GDM1 (cell line): Measurements from ENCODE around the gene GAMT.

ENCODE experiments used
- DNase-seq: peaks from one replicate; lab custom pipeline; 2025; lab: John Stamatoyannopoulos, UW

GAMT gene

DNA sequence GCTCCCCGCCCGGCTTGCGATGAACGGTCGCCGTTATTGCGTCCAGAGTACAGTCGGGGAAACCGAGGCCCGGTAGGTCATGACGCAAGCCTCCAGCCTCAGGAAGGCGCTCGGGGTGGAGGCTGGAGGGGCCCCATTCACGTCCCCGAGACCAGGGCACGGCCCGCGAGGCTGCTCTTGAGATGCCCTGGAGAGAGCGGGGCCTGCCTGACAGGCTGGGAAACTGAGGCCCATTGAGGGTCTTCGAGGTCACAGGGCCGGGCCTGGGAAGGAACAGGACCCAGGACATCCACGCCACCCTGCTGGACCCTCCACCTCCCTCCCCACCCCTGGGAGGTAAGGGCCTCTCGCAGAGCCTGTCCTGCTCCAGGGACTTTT, 17.3 kb downstream of the GAMT start:
- no peak for DNase-seq

DNA sequence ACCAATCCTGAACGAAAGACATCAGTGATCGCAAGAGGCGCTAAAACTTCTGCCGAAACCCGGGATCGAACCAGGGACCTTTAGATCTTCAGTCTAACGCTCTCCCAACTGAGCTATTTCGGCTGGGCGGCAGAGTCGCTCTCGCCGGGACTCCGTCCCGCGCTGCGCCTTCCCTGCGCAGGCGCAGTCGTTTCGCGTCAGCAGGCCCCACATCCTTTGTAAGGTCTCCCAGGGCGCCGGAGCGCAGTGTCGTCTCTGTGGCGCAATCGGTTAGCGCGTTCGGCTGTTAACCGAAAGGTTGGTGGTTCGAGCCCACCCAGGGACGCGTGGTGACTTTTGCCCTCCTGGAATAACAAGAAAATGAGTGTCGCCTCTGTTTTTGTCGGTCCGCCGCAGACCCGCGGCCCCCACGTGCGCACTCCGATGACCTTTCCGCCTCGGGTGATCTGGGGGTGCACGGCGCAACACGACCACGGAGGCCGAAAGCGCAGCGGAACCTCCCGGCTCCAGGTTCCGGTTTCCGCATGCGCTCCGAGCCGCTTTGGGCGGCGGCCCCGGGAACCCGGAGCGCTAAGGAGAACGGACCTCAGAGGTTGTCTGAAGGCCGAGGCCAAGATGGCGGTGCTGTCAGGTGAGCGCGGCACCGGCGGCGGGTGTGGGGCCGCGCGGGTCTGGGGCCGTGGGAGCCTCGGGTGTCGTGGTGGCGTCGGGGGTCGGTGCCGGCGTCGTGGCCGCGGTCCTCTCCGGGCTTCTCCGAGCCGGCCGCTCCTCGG, 17.8 kb downstream of the GAMT start, which contains the start of gene NDUFS7:
Gene NDUFS7 (plus strand): TSS at position 596 of the 773 bp plus-strand sequence. CDS start 20 bp downstream, at position 616.
- DNase-seq: peak; percentile 82

DNA sequence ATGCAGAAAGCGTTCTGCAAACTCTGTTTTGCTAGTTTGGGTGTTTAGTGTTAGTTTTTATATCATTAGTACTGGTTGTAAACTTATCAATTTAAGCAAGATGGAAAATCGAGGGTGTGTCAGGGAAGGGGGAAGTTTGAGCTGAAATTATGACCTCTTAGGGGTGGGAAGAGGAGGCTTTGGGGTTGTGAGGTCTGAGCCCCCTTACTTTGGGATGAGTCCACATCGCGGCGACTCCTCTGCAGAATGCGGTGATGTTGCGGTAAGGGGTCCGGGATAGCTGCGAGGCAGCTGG, 18.4 kb downstream of the GAMT start:
- DNase-seq: no peak

DNA sequence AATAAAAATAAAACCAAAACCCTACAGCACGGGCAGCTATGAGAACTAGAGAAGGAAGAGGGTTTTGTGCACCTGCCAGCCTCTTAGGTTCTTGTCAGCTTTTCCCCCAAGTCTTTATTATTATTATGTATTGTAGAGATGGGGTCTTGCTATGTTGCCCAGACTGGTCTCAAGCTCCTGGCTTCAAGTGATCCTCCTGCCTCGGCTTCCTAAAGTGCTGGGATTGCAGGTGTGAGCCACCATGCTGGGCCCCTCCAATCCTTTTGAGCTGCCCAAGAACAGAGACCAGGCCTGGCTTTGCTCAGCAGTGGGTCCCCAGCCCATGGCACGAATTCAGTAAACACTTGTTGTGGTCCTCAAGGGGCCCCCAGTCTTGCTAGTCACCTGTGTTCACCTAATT, 19.1 kb downstream of the GAMT start:
- DNase-seq: no peak

DNA sequence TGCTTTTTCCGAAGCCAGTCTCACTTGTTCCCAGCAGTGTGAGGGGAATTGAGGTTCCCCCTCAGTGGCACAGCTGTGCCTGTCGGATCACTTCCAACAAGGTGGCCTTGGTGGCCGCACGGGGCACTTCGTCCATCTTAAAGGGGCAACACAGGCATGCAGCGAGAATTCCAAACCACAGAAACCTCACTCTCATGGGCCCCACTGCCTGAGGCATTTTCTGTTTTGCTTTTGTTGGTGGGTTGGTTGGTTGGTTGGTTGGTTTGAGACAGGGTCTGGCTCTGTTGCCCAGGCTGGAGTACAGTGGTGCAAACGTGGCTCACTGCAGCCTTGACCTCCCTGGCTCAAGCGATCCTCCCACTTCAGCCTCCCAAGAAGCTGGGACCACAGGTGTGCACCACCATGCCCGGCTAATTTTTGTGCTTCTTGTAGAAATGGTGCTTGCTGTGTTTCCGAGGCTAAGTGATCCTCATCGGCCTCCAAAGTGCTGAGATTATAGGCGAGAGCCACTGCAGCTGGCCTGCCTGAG, 21.3 kb downstream of the GAMT start:
- DNase-seq: no peak

DNA sequence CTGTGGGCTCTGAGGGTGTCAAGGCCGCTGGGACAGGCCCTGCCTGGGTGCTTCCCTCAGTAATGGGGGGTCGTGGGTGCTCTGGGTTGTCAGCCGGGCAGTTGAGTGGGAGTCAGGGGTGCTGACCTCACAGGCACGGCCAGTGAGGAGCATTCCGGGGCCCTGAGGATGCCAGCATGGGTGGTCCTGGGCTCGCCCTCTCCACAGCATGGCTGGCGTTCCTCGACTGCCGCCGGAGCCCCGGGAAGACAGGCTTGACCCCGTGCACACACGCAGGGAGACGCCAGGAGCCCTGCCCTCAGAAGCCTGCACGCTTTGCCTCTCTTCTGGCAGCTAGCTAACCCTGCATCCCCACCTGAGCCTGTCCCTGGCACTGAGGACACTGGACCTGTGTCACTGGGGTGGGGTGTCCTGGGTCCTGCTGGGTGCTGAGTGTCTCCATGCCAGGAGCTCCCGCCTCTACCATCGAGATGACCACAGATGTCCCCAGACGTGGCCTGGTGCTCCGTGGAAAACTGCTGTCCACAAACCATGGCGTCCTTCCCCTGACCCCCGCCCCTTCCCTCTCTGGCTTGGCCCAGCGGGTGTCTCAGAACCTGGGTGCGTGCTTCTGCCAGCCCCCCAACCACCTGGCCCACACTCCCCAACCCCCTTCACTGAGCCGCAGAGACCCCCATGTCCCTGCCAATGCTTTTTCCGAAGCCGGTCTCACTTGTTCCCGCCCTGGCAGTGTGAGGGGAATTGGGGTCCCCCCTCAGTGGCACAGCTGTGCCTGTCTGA, 22.0 kb downstream of the GAMT start:
- DNase-seq: no peak

DNA sequence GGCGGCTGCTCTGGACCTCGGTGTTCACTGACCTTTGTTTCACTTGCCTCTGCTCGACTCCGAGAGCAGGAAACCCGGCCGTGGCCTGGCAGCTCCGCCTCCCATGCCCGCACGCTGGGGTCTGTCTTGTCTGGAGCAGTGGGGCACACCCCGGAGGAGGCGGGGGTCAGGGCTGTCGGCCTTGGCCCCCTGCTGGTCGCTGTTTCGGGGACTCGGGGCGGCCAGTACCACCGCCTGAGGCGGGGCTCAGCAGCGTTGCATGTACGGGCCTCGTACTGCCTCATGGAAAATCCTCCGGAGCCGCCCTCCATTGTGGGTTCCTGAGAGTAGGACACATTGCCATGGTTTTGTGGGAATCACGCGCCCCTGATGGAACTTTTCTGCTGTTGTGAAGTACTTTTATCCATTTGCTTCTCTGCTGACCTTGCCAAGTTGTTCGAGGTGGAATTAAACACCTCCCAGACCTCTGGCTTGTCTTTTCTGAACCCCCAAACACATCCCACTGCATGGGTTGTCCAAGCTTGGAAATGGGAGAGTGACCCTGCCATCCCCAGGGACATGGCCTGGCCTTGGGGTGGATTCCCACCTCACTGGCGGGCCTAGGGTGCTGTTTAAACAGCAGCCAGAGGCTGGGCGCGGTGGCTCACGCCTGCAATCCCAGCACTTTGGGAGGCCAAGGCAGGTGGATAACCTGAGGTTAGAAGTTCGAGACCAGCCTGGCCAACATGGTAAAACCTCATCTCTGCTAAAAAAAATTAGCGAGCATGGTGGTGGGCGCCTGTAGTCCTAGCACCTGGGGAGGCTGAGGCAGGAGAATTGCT, 23.2 kb downstream of the GAMT start:
- no peak for DNase-seq

DNA sequence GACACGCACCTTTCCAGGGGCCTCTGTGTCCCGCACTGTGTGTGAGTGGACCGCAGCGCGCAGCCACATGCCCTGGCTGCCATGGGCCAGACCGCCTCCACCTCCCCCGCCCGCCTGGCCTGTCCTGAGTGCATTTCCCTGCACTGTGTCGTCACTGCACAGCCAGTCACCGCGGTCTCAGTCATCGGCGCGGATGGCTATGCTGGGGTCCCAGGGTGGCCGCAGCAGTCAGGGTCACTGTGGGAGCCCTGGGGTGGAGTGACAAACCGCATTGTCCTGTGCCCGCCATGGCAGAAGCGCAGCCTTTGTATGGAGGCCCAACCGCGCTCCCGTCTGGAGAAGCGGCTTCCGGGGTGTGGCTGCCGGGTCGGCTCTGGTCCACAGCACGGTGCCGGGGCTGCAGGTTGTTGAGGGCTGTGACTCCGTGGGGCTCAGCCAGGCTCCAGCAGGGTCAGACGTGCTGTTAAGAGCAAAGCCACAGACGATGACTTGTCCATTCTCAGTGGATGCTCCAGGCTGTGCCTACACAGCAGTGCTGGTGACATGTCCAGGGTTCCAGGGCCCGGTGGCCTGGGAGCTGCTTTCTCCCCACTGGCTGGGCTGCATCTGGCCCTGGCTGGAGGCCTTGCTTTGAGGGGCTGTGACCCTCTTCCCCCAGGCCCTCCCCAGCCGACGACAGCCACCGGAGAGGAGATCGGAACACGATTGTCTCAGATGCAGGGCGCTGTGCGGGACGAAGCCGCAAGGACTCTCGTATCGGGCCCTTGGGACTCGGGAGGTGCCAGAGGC, 24.0 kb downstream of the GAMT start:
- no peak for DNase-seq

DNA sequence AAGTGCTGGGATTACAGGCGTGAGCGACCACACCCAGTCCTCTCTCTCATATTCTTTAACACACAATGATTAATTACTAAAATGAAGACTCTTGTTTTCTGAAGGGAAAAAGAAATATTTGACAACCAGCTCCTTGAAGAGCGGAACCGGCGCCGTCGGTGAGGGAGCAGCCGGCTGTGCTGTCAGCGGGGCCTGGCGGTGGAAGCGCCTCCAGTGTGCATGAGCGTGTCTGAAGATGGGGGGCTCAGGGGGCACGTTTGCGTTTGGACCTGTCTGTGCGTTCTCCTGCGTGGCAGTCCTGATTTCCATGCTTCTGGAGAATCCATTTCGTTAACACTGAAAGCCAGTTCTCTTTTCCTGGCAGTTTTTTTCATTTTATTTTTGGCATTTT, 24.9 kb downstream of the GAMT start:
- no peak for DNase-seq

DNA sequence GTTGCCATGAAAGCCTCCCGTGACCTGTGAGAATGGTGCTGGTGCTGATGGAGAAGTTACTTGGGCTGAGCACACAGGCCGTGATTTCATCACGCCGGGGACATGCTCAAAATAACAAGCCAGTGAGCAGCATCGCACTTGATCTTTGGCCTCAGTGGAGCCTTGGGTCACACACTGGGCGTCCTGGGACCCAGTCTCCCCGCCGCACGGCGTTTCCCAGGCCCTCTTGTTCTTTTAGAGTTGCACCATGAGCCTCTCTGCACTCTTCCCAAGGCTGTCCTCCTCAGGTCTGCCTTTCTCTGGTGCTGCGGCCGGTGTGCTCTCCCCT, 27.1 kb downstream of the GAMT start:
- DNase-seq: no peak

DNA sequence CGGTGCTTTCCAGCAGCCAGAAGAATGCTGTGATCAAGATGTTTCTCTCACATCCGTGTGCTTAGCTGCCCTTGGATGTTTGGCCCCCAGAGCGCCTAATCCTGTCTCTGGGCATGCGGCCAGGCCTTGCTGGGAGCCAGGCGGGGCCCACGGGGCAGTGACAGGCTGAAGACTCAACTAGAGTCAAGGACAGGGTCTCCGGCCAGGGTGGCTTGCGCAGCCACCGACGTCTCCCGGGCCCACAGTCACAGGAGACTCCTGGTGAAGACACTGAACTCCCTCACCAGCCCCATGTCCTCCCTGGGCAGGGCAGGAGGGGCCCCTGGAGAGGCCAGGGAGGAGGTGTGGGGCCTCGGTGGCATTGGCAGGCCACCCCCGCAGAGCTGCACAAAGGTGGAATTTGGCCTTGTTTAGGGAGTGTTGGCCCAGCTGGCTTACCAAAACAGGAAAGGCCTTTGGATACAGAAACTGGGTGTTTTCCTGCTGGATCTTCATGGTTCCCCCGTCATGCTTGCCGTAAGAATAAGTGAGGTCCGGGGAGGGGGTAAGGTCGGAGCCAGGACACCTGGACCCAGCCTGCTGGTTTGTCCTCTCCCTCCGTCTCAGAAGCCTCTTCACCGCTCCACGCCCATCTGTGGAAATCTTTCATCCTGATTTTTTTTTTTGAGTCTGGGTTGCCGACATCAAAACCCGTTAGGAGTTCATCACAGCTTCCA, 27.6 kb downstream of the GAMT start:
- no peak for DNase-seq

DNA sequence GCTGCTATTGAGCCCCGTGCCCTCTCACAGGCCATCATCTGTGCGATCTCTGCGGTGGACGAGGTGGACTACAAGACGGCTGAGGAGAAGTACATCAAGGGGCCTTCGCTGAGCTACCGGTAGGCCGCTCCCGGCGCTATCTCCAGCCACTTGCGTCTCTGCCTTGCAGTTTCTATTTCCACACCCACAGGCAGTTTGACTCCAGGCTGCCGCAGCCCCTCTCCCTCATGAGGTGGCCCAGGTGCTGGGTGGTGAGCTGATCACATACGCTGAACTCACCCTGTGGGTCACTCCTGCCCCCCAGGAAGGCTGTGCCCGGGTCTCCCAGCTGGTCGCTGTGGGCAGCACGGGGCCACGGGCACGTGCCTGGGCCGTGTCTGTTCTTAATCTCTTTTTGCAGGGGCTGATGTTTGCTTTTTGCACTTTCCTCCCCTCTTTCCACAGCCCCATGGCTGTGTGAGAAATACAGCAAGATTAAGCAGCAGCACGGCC, 28.3 kb downstream of the GAMT start:
- DNase-seq: no peak

DNA sequence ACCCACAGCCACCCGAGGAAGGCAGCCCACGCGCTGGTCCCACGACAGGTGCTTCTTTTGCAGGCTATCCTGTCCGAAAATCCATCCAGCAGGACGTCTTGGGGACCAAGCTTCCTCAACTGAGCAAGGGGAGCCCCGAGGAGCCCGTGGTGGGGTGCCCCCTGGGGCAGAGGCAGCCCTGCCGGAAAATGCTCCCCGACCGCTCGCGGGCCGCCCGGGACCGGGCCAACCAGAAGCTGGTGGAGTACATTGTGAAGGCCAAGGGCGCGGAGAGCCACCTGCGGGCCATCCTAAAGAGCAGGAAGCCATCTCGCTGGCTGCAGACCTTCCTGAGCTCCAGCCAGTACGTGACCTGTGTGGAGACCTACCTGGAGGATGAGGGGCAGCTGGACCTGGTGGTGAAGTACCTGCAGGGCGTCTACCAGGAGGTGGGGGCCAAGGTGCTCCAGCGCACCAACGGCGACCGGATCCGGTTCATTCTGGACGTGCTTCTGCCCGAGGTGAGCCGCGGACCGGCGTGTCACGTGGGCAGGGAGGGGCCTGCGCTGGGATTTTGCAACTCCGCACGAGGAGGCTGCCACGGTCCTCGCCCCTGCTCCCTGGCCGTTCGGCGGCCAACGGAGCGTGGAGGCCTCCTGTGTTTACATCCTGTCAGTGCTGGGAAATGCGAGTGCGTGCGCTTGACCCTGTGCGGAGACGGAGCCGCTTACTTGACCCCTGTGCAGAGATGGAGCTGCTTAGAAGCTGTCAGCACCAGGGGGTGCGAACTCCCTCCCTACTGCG, 30.6 kb downstream of the GAMT start:
- DNase-seq: no peak

DNA sequence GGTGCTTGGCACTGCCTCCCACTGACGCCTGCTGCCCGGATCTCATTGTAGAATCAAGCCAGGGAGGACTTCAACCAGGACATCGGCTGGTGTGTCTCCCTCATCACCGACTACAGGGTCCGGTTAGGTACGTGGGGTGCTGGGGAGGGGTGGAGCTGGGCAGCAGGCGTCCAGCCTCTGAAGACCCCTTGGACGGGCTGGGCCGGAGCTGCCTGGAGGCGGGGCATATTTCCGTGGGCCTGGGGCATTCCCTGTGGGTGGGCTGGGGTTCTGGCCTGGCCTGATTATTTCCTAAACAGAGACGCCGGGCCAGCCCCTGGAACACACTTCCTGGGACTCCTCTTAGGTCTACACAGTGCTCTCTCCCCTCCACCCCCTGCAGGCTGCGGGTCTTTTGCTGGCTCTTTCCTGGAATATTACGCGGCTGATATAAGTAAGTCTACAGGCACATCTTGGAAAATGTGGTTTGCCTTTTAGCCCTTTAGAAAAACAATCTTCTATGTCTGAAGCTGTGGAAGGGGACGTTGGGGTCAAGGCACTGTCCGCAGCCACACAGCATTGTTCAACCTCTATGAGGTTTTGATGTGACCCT, 32.0 kb downstream of the GAMT start:
- no peak for DNase-seq

DNA sequence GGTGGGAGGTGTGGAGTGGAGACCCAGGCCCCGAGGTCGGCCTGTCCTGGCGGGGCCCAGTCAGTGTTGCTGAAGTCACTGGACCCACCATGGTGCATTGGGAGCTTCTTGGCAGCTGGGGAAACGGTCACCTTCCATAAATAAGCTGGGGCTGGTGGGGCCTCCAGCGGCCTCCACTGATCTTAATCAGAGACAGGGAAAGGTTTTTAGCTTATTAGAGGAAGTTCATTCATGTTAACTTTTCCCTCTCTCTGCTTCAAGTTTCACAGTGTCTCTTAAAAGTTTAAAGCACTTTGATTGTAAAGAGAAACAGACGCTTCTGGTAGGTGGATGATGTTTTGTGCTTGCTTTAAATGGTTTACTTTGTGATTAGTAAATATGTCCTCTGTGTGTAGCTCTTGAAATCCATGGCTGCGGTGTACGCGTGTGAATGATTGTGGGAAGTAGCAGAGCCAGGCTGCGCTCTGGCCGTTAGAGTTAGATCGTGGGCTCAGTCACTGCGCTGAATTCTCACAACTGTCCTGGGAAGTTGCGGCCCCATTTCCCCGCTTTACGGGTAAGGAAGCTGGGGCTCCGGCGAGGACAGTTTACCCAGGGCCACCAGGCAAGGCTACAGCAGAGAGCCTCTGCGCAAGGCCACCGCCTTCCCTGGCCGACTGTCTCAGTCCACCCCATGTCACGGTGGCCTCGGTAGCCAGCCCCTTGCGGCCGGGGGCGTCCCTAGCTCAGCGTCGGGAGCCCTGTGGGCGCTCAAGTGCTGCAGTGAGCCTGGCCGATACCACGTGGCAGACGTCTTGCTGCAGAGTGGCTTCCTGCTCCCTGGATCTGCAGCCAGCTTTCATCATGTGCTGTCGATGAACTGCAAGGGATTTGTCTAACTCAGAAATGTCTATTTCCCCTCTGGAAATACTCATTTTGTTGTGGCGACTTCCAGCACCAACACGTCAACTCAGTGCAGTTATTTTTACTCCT, 34.2 kb downstream of the GAMT start:
- no peak for DNase-seq

DNA sequence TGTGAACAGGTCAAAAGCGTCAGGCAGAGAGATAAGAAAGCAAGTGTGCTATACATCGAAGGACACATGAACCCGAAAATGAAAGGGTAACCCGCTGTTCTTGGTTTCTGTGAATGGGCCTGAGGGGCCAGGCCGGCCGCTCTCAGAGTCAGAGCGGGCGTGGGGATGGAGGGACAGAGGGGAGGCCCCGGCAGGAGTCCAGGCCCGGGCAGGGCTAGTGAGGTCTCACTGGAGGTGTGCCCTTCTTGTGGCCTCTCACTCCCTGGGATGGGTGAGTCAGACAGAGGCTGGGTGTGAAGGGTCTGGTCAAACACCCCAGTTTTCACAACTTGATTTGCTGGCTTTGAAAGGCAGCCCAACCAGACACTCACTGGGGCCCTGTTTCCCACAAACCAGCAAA, 35.0 kb downstream of the GAMT start:
- DNase-seq: no peak

DNA sequence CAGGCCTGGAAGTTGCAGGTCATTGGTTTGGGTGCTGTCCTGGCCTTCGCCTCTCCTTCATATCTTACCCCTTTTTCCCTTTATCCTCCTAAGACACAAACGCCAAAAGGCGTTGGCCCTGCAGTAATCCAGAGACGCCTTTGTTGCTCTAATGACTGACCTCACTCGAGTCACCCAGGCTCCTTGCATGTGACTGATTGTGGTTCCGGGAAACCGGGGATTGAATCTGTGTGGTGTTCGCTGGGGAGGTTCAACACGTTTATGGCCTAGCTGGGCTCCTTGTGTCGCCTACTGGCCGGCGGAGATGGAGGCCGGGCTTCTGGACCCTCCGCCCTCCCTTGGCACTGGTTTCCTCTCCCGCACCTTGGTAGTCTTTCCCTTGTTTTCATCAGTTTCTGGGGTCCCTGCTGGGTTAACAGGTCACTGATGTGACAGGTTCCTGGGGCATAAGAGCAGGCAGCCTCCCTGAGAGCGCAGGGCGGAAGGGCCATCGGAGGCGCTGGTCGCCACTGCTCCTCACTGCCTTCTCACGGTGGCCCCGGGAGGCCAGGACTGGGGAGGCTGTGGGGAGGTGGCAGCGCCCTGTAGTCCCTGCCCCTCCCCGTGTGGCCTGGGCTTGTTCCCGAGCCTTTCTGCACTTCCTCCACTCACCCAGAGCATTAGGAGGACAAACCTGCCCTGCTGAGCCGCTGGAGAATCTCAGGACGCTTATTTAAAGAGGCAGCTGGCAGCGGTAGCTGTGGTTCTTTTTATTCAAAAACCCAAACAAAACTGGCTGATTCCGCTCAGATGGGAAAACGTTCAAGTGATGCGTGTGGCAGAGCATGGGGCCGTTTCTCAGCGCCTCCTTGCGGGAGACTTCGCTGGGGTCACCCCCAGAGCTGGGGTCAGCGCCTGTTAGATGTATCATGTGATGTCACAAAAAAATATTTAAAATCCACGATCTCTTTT, 35.7 kb downstream of the GAMT start:
- no peak for DNase-seq
